Ovary (tissue), 3 donors: ENCODE data around the gene MTFR2.

Source experiments
- CTCF ChIP-seq, 3 donors: fragments of 450-650 bp in 2 of 3; fragments of 200-600 bp in 1 of 3; IDR thresholded peaks; one replicate each; pipeline versions ENCODE4 v1.5.1 to v1.8.0; 2016 to 2022; ENCODE audit warnings: antibody characterized with exemption in 3 of 3, mild to moderate bottlenecking in 1 of 3
- EP300 ChIP-seq: sonication (generic); formaldehyde crosslinking; IDR thresholded peaks from one replicate; pipeline ENCODE4 v1.6.1; 2017; ENCODE audit warnings: antibody characterized with exemption
- POLR2A ChIP-seq: fragments of 450-650 bp; IDR thresholded peaks from one replicate; pipeline ENCODE4 v1.6.1; 2017; ENCODE audit warnings: antibody characterized with exemption, mild to moderate bottlenecking, moderate library complexity
- donor health status: DM: no; HTN: no; CAD: no.

GRCh38 chr6:136212608-136213007 is 37.5 kb downstream of the MTFR2 start:
- TF ChIP-seq CTCF (IDR thresholded peaks at IDR 0.05) (no peak), EP300 (no peak), POLR2A (no peak)
